Hair follicular keratinocyte (primary cell): ENCODE data around the gene AAMDC. TPM values are rescaled to one million over a fixed set of nuclear protein-coding genes. Genes with fewer than 3 reads are reported as not detected.

Source experiments
- total RNA-seq: library from RNA; depleted of rRNA; stranded (reverse); fragments of >200 nt; gene quantifications from 2 replicates; pipeline ENCODE4 v1.2.3, GENCODE V29; 2015

The AAMDC gene
- 12.6 and 14.4 TPM in 2 replicates for total RNA-seq

DNA sequence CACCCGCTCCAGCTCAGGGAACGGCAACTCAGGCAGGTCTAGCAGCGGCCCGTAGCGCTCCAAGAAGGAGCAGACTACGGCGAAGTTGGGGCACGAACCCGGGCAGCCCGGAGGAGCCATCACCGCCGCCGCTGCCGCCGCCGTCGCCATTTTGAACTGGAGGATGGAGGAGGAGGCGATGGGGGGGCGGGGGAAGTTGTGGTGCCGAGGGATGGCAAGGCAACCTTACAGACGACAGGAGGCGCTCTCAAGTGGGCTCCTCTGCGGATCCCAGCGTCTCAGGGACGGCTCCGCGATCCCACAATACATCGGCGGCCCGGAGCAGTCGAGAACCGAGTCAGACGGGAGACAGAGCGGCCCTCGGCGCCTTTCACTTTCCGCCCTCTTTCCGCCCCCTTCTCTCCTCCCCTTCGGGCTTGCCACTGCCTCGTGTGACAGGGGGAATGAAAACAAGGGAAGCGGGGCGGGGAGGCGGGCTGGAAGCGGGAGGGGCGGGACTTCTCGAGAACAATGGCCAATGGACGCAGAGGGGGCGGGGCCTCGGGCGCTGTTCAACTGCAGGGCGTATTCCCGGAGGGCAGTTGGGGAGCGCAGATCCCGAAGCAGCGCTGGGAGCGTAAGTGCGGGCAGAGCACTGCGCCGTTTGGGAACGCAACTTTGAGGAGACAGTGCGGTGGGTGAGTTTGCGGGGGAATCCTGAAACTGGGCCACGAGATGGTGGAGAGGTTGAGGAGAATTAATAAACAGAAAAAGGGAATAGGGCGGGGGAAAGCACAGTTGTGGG lies at the start of gene AAMDC, which contains the start of gene RSF1:
TSS of gene AAMDC (plus strand) at position 580 of the 784 bp plus-strand sequence. CDS start 21,353 bp downstream, outside the sequence.
TSS of gene RSF1 (minus strand) at position 158 of the 784 bp plus-strand sequence. CDS start at position 150, 8 bp downstream.

Other genes with a start within 250 kb of the AAMDC start
- 0.11 TPM in 1 of 2 replicates, not detected in the other for gene AQP11, start 231.2 kb upstream of the AAMDC start, total RNA-seq
- gene CLNS1A, start 183.3 kb upstream of the AAMDC start, total RNA-seq = 167 and 168 TPM in 2 replicates
- 19.6 and 23.2 TPM in 2 replicates for gene RSF1, start 422 bp upstream of the AAMDC start, total RNA-seq
- gene INTS4, start 173.5 kb downstream of the AAMDC start, total RNA-seq = 13.1 and 17.5 TPM in 2 replicates
- gene KCTD14, start 202.1 kb downstream of the AAMDC start, total RNA-seq = 16.0 and 16.9 TPM in 2 replicates
- not detected in 2 replicates for gene THRSP, start 242.7 kb downstream of the AAMDC start, total RNA-seq